Kasumi-1 (cell line): ENCODE data around the gene TXK.

ENCODE experiments used
- DNase-seq, 2 experiments: peaks; one replicate each; lab custom pipeline; 2025; lab: John Stamatoyannopoulos, UW

Gene TXK

DNA sequence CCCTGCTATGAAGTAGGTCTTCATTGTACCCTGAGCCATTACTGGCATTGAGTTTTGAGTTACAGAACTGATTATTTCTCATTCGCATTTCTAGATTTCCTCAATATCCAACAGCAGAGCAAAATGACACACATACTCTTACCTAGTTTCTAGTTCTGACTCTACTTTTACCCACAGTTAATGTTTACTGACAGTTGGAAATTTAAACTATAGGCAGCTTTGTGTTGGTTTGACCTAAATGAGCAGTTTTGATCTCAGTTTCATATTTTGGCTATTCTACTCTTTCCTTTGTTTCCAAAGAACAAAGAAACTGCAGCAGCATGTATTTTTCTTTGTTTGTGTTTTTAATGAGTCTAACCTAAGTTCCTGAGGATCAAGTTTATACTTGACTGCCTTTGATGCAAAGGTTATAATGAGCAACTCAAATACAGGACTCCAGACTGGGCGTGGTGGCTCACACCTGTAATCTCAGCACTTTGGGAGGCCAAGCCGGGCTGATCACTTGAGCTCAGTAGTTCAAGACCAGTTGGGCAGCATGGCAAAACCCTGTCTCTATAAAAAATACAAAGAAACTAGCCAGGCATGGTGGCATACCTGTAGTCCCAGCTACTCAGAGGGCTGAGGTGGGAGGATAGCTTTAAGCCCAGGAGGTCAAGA, 30.4 kb downstream of the TXK start:
- no peak for DNase-seq

DNA sequence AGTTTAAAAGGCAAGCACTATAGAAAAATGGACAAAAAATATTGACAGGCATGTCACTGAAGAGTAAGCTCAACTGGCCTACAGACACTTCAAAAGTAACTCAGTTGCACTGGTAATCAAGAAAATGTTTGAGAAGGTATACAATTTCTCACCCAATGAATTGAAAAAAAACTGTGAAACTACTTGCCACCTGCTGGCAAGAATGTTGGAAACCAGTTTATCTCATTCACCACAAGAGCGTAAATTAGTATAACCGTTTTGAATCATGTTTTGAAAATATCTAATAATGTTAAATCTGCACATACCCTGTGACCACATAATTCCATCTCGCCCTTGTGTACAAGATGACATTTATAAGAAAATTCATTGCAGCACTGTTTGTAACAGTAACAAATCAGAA, 31.7 kb downstream of the TXK start:
- DNase-seq, result no peak

DNA sequence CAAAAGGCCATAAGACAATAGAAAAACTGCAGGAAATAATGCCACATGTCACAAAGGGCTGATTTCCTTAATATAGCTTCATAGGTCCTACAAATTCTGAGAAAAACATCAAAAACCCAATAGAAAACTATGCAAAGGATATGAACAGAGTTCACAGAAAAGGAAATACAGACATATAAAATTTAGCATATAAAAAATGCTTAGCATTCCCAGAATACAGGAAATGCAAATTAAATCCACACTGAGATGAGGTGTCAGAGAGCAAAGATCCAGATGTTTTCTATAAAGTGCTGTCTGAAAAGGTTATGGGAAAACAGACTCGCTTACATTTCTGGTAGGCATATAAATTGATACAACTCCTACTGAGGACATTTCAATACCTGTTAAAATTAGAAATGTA, 33.8 kb downstream of the TXK start:
- no peak for DNase-seq

DNA sequence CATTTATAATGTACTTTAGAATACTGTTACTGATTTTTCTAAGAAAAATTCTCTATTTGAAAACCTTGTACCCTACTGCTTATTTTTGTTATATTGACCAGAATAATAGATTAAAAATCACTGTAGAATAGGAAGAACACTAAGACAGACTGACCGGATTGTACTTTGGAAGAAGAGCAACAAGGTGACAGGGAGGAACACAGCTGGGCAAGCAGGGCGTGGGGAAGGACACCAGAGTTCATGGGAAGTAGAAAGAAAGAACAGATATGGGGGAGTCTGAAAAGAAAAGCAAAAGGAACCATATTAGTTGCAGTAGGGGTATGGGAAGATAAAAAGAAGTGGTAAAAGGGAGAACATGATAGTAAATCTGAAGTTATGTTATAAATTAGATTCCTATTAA, 38.6 kb downstream of the TXK start:
- no peak for DNase-seq

DNA sequence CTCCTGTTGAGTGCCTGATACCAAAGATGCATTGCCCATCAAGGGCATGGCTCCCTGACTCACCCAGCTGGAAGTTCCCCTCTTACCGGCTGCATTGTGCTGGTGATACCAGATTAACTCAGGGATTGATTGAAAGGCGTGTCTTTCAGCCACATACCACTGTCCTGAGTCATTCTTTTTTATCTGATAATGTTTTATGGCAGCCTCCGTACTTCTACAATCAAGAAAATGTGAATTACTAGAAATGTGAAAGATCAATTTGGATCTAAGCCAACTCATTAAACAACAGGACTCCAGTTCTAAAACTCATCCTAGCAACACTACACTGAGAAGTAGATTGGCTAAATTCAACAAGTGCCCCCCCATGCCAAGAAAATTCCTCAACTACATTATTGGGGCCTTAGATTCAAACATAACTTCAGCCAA, 40.0 kb downstream of the TXK start:
- no peak for DNase-seq

DNA sequence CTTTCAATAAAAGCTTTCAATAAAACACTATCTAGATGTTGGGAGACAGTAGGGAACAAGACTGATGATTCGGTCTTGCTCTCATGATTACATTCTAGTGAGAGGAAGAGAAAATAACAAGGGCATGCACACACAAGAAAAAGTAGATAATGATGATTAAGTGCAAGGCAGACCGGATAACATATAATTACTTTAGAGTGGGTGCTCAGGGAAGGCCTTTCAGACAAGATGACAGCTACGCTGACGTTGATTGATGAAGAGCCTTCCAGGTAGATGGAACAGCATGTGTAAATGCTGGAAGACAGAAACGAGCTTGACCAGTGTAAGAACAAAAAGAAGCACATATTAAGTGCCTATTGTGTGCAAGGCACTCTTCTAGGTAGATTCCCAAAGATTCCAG, 43.4 kb downstream of the TXK start:
- no peak for DNase-seq

DNA sequence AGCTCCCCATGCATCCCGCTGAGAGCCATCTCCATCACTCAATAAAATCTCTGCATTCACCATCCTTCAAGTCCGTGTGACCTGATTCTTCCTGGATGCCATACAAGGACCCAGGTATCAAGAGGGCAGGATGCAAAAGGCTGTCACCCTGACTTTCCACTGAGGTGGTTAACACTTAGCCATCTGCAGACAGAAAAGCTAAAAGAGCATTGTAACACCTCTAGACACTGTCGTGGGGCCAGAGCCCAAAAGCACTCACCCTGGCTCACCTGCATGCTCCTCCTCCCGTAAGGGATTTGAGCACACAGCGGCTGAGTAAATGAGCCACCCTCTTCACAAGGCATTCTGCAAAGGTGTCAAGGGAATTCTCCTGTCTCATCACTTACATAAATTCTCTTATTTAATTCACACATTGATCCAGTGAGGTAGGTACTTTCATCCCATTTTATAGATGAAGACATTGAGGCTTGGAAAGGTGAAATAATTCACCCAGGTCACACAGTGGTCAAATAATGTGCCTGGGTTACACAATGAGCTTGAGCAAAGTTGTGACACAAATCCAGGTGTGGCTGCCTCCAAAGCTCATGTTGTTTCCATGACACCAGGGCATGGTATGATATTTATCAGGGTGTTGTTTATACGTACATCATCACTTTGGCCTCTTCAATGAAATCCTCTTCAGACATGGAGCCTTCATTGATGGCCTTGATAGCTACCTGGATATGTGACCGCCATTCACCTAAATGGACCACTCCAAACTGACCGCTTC, 48.0 kb downstream of the TXK start:
- DNase-seq, result no peak

DNA sequence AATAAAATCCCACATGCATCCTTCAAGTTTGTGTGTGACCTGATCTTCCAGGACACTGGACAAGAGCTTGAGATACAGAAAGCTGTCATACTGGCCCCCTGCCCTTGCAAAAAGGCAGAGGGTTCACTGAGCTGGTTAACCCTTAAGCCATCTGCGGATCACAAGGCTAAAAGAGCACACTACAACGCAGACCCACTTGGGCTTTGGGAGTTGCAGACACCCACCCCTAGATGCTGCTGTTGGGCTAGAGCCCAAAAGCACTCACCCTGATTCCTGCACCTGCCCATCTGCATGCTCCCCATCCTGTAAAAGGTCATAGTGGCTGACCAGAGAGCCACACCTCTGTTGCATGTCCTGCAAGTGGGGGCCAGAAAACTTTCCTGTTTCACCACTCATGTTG, 51.1 kb downstream of the TXK start:
- no peak for DNase-seq

DNA sequence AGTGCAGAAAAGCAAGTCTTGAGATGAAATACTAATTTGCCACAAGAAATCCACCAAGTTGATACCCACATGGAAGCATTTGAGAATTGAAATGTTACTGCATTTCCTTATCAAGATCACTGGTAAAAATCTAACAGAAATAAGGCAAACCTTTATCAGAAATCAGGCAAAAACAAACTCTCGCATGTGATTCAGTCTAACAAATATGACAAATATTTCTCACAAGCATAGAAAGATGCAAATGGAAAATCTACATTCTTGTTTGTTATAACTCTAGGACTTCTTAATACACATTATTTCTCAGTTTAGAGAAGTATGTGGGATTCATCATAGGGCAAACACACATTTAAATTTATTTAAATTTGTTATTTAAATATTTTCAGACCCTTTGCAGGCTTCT, 52.9 kb downstream of the TXK start:
- no peak for DNase-seq

DNA sequence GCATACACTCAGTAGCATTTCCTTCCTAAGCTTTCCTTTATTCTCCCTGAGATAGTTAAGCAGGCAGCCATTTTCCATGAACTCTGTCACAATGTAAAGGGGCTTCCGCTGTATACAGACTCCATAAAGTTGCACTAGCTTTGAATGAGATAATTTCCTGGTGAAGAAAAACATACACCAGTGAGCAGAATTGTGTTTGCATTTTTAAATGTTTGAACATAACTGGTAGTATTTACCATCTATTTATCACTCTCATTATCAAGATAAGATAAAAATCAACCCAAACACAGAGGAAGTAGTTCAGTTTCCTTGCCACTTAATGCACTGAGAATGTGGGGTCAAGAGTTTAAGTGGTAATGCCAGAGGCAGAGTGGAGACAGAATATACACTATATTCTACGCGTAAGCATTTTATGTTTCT, 54.1 kb downstream of the TXK start:
- no peak for DNase-seq

DNA sequence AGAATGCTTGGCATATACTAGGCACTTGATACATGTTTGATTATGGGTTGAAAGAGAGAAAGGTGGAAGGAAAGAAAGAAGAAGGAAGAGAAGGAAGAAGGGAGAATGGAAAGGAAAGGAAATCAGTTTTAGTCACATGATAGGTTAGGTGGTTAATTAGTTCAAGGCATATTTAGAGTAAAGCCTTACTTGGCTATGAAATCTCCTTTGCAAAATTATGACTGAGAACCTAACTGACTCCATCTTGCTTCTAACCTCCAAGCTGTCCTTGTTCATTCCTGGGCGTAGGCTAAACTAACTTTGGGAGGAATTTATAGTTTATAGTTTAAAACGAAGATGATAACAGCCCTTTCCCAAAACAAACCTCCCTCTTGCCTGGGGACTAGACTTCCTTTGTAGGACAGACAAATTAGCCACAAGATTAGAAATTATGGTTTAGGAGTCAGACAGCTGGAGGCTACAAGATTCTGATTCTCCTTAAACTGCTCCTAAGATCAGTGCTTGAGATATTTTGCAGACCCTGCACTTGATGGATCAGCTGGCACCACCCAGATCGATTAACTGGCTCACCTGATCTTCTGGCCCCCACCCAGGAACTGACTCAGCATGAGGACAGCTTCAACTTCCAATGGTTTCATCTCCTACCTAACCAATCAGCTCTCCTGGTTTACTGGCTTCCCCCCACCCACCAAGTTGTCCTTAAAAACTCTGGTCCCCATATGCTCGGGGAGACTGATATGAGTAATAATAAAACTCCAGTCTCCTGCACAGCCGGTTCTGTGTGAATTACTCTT, 55.0 kb downstream of the TXK start:
- DNase-seq, result no peak

DNA sequence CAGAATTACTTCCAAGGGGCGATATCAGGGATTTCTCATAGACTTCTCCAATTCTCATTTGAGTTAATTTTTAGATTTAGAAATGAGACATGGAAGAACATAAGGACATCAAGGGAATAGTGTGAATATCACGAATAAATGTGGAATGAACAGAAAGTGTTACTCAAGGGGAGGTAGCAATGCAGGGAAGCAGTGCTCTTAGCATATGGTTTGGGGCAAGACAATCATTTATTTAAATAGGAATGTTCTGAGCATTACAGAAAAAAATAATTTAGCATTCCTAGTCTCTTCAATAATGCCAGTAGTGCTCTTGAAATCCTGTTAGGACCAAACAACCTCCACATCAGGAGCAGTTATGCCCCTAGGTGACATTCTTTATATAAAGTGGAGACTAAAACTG, 55.6 kb downstream of the TXK start:
- no peak for DNase-seq

DNA sequence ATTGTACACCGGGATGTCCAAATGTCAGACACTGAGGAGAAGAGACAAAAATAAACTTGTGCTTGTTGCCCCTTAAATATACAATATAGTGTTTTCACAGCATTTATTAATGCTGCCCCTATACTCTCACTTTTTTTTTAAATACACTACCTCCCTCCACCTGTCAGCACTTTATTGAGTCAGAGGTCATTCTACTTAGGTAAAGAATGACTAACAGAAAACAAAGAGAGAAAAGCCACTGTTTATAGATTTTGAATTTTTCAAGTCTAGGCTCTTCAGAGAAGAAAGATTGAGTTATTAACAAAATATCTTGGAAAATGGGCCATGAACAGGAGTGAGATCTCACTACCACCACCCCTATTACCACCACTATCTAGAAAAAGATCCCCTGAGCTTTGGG, 59.4 kb downstream of the TXK start:
- DNase-seq, result no peak

DNA sequence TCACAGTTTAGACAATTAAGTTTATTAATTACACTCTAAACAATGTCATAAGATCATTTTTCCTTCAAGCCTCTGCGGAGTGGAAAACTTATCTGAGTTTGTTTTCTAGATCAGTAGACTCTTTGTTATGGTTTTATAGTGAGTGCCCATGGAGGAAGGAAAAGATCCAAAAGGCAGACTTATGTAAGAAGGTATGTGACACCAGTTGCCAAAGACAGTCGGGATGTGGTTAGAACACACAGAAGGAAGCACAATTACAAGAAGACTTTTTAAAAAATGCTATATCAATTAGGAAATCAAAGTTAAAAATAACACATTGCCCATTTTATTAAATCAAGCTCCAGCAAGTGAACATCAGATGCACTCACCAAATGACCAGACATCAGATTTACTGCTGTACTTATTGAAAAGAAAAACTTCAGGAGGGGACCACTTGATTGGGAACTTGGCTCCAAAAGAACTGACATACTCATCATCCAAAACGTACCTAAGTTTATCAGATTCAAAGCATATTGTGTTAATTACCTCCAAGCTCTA, 60.4 kb downstream of the TXK start:
- no peak for DNase-seq

DNA sequence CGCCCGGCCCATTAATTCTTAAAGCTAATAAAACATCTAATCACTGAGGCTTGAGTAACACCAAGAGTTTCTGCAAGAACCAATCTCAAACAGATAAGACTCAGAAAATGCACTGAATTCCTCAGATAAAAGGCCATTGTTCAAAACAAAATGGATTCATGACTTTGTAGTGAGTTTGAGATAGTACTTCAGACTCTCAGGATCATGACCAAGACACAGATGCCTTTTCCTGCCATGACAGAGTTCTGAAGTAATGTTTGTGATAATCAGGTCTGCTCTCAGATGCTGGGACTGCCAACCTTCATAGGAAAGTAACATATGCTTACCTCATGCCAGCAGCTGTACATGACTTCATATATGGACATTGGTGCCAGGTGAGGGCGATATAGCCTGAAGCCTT, 62.9 kb downstream of the TXK start:
- DNase-seq, result no peak

DNA sequence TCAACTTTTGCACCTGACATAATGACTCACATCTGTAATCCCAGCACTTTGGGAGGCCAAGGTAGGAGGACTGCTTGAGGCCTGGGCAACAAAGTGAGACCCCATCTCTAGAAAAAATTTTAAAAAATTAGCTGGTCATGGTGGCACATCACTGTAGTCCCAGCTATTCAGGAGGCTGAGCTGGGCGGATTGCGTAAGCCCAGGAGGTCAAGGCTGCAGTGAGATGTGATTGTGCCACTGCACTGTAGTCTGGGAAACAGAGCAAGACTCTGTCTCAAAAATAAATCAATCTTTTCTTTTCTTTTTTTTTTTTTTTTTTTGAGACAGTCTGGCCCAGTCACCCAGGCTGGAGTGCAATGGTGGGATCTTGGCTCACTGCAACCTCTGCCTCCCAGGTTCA, 65.0 kb downstream of the TXK start:
- DNase-seq, result no peak

DNA sequence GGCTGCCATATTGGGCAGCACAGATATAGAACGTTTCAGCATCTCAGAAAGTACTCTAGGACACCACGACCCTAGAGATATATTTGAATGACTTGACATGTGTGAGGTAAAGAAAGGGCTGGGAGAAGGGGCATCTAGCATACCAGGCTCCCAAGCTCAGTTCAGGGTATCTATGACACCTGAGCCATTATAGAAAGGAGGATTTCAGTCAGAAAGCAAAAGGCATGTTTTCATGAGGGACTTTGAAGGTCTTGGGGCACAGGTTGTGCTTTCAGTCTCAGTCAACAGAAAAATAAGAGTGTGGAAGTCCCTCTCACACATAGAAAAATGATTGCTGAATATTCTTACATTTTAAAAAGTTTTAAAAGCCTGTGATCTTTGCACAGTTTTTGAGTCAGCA, 65.9 kb downstream of the TXK start:
- DNase-seq, result no peak

DNA sequence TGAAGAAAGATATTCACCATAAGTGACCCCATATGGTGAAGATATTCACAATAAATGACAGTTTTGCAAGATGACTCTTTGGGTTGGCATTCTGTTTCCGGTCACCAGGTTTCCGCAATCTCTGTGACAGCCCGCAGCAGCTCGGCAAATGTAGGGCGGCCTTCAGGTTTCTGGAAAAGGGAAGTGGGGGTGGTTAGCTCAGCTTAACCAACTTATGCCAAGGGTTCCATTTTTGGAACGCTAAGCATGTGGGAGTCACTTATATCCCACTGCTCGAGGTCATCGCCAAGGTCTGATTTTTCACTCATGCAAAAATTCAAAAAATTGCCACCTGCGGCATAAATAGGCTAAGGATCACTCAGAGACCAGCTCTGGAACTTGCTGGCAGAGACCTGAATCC, 66.5 kb downstream of the TXK start:
- DNase-seq, result no peak

DNA sequence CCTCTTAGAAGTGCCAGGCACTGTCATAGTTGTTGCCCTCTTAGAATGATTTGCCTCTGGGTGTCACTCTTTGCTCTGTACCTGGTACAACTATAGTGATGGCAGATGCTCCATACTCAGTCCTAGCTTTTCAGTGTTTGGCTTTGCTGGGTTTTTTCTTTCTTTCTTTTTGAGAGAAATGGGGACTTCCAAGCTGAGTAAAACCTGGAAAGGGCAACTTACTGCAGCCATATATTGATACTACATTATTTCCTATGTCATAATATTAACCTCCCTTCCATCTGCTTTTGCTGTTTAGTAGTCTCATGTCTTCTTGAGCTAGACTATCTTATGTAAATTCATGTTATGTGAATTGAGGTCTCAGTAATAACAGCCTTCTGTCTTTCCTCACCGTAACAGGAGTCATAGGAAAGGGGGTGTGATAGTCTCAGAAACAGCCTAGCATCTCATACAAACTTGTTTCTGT, 68.4 kb downstream of the TXK start:
- no peak for DNase-seq

DNA sequence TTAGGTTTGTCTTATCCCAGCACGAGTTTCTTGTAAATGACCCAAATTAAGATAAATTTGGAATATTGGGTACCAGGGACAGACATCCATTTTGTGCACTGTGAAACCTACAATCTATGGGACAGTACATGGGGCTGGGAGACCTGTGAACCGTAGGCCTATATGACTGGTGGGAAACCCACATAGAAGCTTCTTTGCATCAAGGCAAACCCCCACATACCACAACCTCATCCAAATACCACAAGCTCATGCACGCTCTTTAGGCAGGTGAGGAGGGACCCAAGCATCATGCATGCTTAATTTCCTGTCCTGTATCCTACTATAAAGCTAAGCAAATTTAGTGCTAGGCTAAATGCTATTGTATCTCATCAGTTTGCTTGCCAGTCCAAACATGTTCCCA, 69.7 kb downstream of the TXK start:
- no peak for DNase-seq

DNA sequence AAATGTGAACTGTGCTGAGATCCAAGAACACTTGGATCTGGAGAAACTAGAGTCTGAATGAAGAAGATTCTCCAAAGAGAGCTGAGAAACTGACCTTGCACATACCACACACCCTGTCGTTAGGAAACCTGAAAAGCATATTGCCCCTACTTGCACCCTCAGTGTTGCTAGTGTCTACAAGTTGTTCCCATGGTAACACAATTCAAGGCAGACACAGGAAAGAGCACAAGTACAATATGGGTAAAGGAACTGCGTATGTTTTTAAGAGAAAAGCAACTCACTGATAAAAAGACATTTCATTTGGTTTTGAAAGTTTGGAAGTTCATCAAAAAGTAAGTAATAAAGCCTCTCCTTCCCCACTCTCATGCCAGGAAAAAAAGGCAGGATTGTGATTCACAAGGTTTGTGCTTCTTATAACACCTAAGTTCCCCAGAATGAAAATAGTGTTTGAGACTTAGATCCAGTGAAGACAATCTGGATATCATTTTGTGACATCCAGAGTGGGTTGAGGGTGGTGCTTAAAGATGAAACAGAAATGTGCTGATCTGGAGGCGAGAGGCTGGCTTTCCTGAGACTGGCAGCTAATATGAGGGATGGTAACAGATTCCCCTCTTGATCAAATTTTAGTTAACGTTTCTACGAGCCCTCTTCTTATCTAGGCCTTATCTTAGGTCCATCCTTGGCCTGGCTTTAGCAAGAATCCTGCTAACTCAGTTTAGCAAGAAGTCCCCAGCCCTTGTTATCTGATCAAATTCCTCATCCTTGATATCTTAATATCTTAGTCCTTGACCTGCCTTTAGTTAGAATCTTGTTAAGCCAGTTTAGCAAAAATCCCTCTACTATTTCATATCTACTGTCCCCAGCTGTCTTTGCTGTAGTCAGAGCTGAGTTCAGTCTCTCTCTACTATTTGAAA, 75.2 kb downstream of the TXK start:
- no peak for DNase-seq

DNA sequence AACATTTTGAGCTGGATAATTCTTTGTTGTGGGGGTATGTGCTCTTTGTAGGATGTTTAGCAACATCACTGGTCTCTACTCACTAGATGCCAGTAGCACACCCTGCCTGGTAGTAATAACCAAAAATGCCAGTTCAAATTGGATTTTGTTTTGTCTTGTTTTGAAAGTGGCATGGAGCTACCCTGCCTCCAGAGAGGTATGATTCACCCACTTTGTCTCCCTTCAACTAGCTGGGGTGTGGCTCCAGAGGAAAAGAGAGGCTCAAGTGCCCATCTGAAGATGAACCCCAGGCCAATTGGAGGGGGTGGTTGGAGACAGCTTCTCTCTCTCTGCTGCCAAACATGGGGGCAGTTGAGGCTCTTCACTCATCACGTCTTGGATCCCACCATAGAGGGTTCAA, 83.0 kb downstream of the TXK start:
- DNase-seq, result no peak
